HepG2 (cell line): ENCODE data around the gene TMEM184C. TPM values are rescaled to one million over a fixed set of nuclear protein-coding genes. Genes with fewer than 3 reads are reported as not detected.

Experiments
- ATAC-seq: fragments of 200-7000 bp; cut with Tn5 transposase; 3 replicates; pipeline ENCODE4 v1.9.1; 2020; ENCODE audit warnings: mild to moderate bottlenecking, moderate library complexity
- BruUV-seq: library from RNA; stranded (reverse); fragments of 400-500 nt; replicated peaks from 2 replicates; lab custom pipeline; 2021; lab: Mats Ljungman, UMichigan
- CTCF ChIA-PET: fragments of 300-600 bp; formaldehyde crosslinking; extraction: SDS; loops from one replicate; lab custom pipeline; 2021; ENCODE audit warnings: low total read pairs, inconsistent platforms, low intra/inter-chr PET ratio; lab: Yijun Ruan, JAX
- POLR2A ChIA-PET: fragments of 350-600 bp; sonication (Branson Sonifier 250); formaldehyde crosslinking; loops from one replicate; lab custom pipeline; 2020; ENCODE audit warnings: antibody characterized with exemption, inconsistent platforms; lab: Yijun Ruan, JAX
- DNase-seq: peaks from one replicate; pipeline ENCODE4 v3.0.0-alpha.2; 2015; ENCODE audit warnings: low spot score
- FAIRE-seq: peaks from 3 replicates; lab custom pipeline; 2011; peaks lifted over from hg19 to GRCh38; lab: Jason Lieb, UNC
- H2AFZ ChIP-seq: one replicate; pipeline ENCODE4 v1.6.1; 2011; ENCODE audit warnings: low read length, inconsistent platforms
- H3K27ac ChIP-seq: fragments of 300-600 bp; 3 replicates; pipeline ENCODE4 v1.8.0; 2011; ENCODE audit warnings: mixed run types, mild to moderate bottlenecking, mixed read lengths, low read length, inconsistent platforms; ENCODE audit not compliant: insufficient read depth; ENCODE audit errors: extremely low read length
- H3K27me3 ChIP-seq, 2 experiments: fragments of 200-600 bp in 1 of 2; 2 replicates in 1 of 2; 3 replicates in 1 of 2; pipeline versions ENCODE4 v1.6.0 to v1.8.0; 2011; ENCODE audit warnings: low read length in 2 of 2, mild to moderate bottlenecking in 2 of 2, moderate library complexity in 2 of 2, inconsistent platforms in 1 of 2; ENCODE audit not compliant: insufficient read depth in 2 of 2, control insufficient read depth in 1 of 2
- H3K36me3 ChIP-seq, 2 experiments: fragments of 200-600 bp in 1 of 2; replicated peaks in 1 of 2; 2 replicates in 1 of 2; 3 replicates in 1 of 2; pipeline versions ENCODE4 v1.5.1 to v1.8.0; 2011; ENCODE audit warnings: low read length in 2 of 2, inconsistent platforms in 1 of 2; ENCODE audit not compliant: insufficient read depth in 2 of 2, control insufficient read depth in 1 of 2
- H3K4me1 ChIP-seq: 2 replicates; pipeline ENCODE4 v1.5.1; 2012; ENCODE audit warnings: low read length, inconsistent platforms; ENCODE audit not compliant: insufficient read depth
- H3K4me2 ChIP-seq: 2 replicates; pipeline ENCODE4 v1.6.0; 2011; ENCODE audit warnings: low read depth, low read length, inconsistent platforms
- H3K4me3 ChIP-seq, 3 experiments: fragments of 200-600 bp in 1 of 3; sonication (generic), shearing (Covaris generic) in 1 of 3; replicated peaks in 1 of 3; 2 replicates each; pipeline ENCODE4 v1.5.1; 2011 to 2016; ENCODE audit warnings: low read length in 3 of 3, inconsistent platforms in 2 of 3, low read depth in 2 of 3, mild to moderate bottlenecking in 2 of 3, control low read depth in 1 of 3, mixed read lengths in 1 of 3; ENCODE audit not compliant: insufficient read depth in 1 of 3
- H3K79me2 ChIP-seq: one replicate; pipeline ENCODE4 v1.6.1; 2011; ENCODE audit warnings: low read length, inconsistent platforms; ENCODE audit not compliant: insufficient read depth
- H3K9ac ChIP-seq: 2 replicates; pipeline ENCODE4 v1.6.0; 2011; ENCODE audit warnings: mild to moderate bottlenecking, low read depth, low read length, inconsistent platforms; ENCODE audit not compliant: insufficient read depth
- H3K9me3 ChIP-seq: 2 replicates; pipeline ENCODE4 v1.5.1; 2012; ENCODE audit warnings: mild to moderate bottlenecking, low read length
- H4K20me1 ChIP-seq: 2 replicates; pipeline ENCODE4 v1.6.0; 2011; ENCODE audit warnings: inconsistent platforms, mild to moderate bottlenecking, low read length, moderate library complexity; ENCODE audit not compliant: insufficient read depth
- ASH2L ChIP-seq: fragments of 300-600, 200-600 bp; sonication (generic); IDR thresholded peaks from 2 replicates; pipeline ENCODE4 v1.7.0; 2017; ENCODE audit warnings: low read depth, mild to moderate bottlenecking, moderate library complexity, mixed read lengths, low read length; ENCODE audit not compliant: insufficient read length
- DNMT1 ChIP-seq: sonication (generic); formaldehyde crosslinking; IDR thresholded peaks from 2 replicates; pipeline ENCODE4 v1.5.1; 2020; ENCODE audit warnings: mild to moderate bottlenecking, missing genetic modification reagents
- FOXP1 ChIP-seq, 2 experiments: fragments of 450-650 bp in 1 of 2; IDR thresholded peaks; 2 replicates each; pipeline ENCODE4 v1.6.1; 2017 to 2018; ENCODE audit warnings: antibody characterized with exemption in 1 of 2
- MLX ChIP-seq: IDR thresholded peaks from 2 replicates; pipeline ENCODE4 v1.6.1; 2016
- MTA1 ChIP-seq: sonication (generic); formaldehyde crosslinking; IDR thresholded peaks from 2 replicates; pipeline ENCODE4 v1.4.0; 2020; ENCODE audit warnings: missing genetic modification reagents, mild to moderate bottlenecking, borderline replicate concordance
- RBAK ChIP-seq: sonication (generic); formaldehyde crosslinking; IDR thresholded peaks from 2 replicates; pipeline ENCODE4 v1.5.1; 2020; ENCODE audit warnings: mild to moderate bottlenecking, missing genetic modification reagents
- SRSF4 ChIP-seq: fragments of 200-400 bp; formaldehyde crosslinking; IDR thresholded peaks from one replicate; pipeline ENCODE4 v1.6.1; 2018; ENCODE audit warnings: mild to moderate bottlenecking, low read depth, low read length, moderate library complexity; ENCODE audit not compliant: poor library complexity, severe bottlenecking
- SYNCRIP ChIP-seq: fragments of 200-400 bp; formaldehyde crosslinking; IDR thresholded peaks from 2 replicates; pipeline ENCODE4 v1.6.1; 2018; ENCODE audit warnings: mild to moderate bottlenecking, low read depth, low read length; ENCODE audit not compliant: insufficient read depth
- ZNF121 ChIP-seq: sonication (generic); formaldehyde crosslinking; IDR thresholded peaks from 2 replicates; pipeline ENCODE4 v1.5.0; 2020; ENCODE audit warnings: mild to moderate bottlenecking, missing genetic modification reagents
- ZNF451 ChIP-seq: sonication (generic); formaldehyde crosslinking; IDR thresholded peaks from 2 replicates; pipeline ENCODE4 v1.5.0; 2020; ENCODE audit warnings: mild to moderate bottlenecking, missing genetic modification reagents
- ZNF782 ChIP-seq: sonication (generic); formaldehyde crosslinking; IDR thresholded peaks from 2 replicates; pipeline ENCODE4 v1.4.0; 2020; ENCODE audit warnings: missing genetic modification reagents, mild to moderate bottlenecking, borderline replicate concordance
- ZNF878 ChIP-seq: sonication (generic); formaldehyde crosslinking; IDR thresholded peaks from 2 replicates; pipeline ENCODE4 v1.8.1; 2023; ENCODE audit warnings: mild to moderate bottlenecking, missing genetic modification reagents, moderate library complexity
- WGBS: methylation state at CpG from one replicate; pipeline ENCODE4 v1.1.6; 2017; ENCODE audit warnings: low lambda C conversion rate; 5-methylcytosine and 5-hydroxymethylcytosine counted together
- in situ Hi-C: cut with HindIII; loops from 2 replicates; pipeline ENCODE4 v1.10.0; 2017; ENCODE audit warnings: low pct_unique_long_range_greater_than_20kb; ENCODE audit not compliant: extremely low pct_ligation_motif_present
- intact Hi-C: fragments of 100-400 bp; cut with micrococcal nuclease; formaldehyde crosslinking; loops from one replicate; pipeline ENCODE4 v1.10.0; 2022; ENCODE audit not compliant: unreplicated experiment
- polyA plus RNA-seq, 8 experiments: library from polyadenylated mRNA; depleted of rRNA in 3 of 8; stranded (reverse) in 7 of 8; unstranded in 1 of 8; fragments of >200 nt; fragmentation: Illumina TruSeq in 4 of 8; extraction: Trizol in 4 of 8; gene quantifications; 2 replicates each; pipeline versions ENCODE4 v1.2.1 to v1.2.3, GENCODE V29; 2011 to 2016; ENCODE audit warnings: low read depth in 4 of 8, missing spikeins in 1 of 8, mixed read lengths in 1 of 8; ENCODE audit not compliant: insufficient read depth in 1 of 8
- total RNA-seq, 5 experiments: library from RNA; depleted of rRNA; stranded (reverse); fragments of >200 nt; fragmentation: Illumina TruSeq; extraction: Trizol; gene quantifications; 2 replicates each; pipeline ENCODE4 v1.2.3, GENCODE V29; 2016; ENCODE audit warnings: low read depth in 1 of 5

Gene TMEM184C
- total and polyA plus RNA-seq, 2 of the 13 experiments (the other 11 are each of a cell fraction or from before 2014, with no cell fraction given) = 13.9 to 26.1 TPM

DNA sequence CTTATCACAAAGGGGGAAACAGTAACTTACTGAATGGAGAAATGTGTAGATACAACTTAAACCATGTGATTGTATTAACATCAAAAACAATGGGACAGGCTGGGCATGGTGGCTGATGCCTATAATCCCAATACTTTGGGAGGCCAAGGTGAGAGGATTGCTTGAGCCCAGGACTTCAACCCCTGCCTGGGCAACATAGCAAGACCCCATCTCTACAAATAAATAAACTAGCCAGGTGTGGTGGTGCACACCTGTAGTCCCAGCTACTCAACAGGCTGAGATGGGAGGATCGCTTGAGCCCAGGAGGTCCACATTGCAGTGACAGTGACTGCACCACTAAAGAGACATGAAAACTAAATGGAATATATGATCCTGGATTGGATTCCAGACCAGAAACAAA lies 26.4 kb downstream of the TMEM184C start:
- 100% methylated on average over 1 of the region's 1 CpG for whole genome bisulfite sequencing
- H3K27me3 ChIP-seq = no peaks in the 10 kb centered on the region
- TF ChIP-seq ASH2L (no peak), ZNF121 (CRISPR knock-in tag) (peak; percentile 54; the same call in 1 of the 2 replicates)
- no peak overlapping the region for H2AFZ ChIP-seq
- no peaks in the 10 kb centered on the region for H3K4me1 ChIP-seq
- H3K9ac ChIP-seq = no peak overlapping the region
- H4K20me1 ChIP-seq = no peaks in the 10 kb centered on the region
- FAIRE-seq = no peak
- POLR2A ChIA-PET = no interaction called here
- no peak for DNase-seq
- H3K4me2 ChIP-seq = no peak overlapping the region
- intact Hi-C loops = no loop called here
- ATAC-seq = no peak
- H3K27ac ChIP-seq = no peak overlapping the region
- no peaks in the 10 kb centered on the region for H3K79me2 ChIP-seq
- H3K36me3 ChIP-seq = peaks cover 5 to 25% of the 10 kb centered on the region in 2 experiments; a peak in 3 of 5 replicates
- H3K4me3 ChIP-seq = no peak overlapping the region
- no TSS peak for BruUV-seq
- H3K9me3 ChIP-seq = peaks cover 13% of the 10 kb centered on the region; the same call in 1 of the 2 replicates
- in situ Hi-C loops = no loop called here
- CTCF ChIA-PET = no interaction called here

- DNase-seq (no peak), ATAC-seq (no peak), FAIRE-seq (no peak)
- Histone ChIP-seq H3K9ac (no peak overlapping the region), H3K4me2 (no peak overlapping the region), H3K79me2 (no peaks in the 10 kb centered on the region), H3K27ac (no peak overlapping the region), H3K27me3 (no peaks in the 10 kb centered on the region), H3K4me3 (no peak overlapping the region), H3K9me3 (peaks cover 13% of the 10 kb centered on the region; the same call in 1 of the 2 replicates), H3K4me1 (no peaks in the 10 kb centered on the region), H2AFZ (no peak overlapping the region), H4K20me1 (no peaks in the 10 kb centered on the region), H3K36me3 (peaks cover 5 to 28% of the 10 kb centered on the region in 2 experiments; a peak in 3 of 5 replicates)
- TF ChIP-seq DNMT1 (CRISPR knock-in tag) (no peak), ZNF451 (no peak), FOXP1 (IDR thresholded peaks at IDR 0.05) (no peak), FOXP1 (CRISPR knock-in tag; IDR thresholded peaks at IDR 0.05) (no peak), ZNF878 (no peak), ZNF782 (no peak), SYNCRIP (no peak), RBAK (CRISPR knock-in tag) (no peak), MTA1 (no peak), MLX (no peak), SRSF4 (no peak)
- no TSS peak for BruUV-seq
- ChIA-PET CTCF (no interaction called here), POLR2A (no interaction called here)
- 95% methylated on average over 3 of the region's 3 CpGs for WGBS
- intact Hi-C loops (no loop called here), in situ Hi-C loops (no loop called here)
Measured at GRCh38 chr4:147644471-147644870, 27.3 kb downstream of the TMEM184C start.
